ENCODE measurements around the gene RYR1. TPM values are rescaled to one million over a fixed set of nuclear protein-coding genes. Genes with fewer than 3 reads are reported as not detected.

RYR1 gene
- total RNA-seq, 1 donor from 2014 or later, result 0.32 TPM

- Histone ChIP-seq H3K27me3 (ENCODE audit: insufficient read depth, low read length) (peaks cover 5% of the 10 kb centered on the region), H3K4me2 (ENCODE audit: low read length) (no peak overlapping the region), H3K4me1 (ENCODE audit: insufficient read depth, low read length) (no peaks in the 10 kb centered on the region), H4K20me1 (ENCODE audit: insufficient read depth, low read length) (no peaks in the 10 kb centered on the region), H3K4me3 (ENCODE audit: insufficient read depth, low read depth, low read length) (no peak overlapping the region), H2AFZ (ENCODE audit: low read depth, low read length) (no peak overlapping the region), H3K79me2 (ENCODE audit: insufficient read depth, low read length) (no peaks in the 10 kb centered on the region), H3K9me3 (ENCODE audit: insufficient read depth, low read depth, low read length) (no peaks in the 10 kb centered on the region), H3K36me3 (ENCODE audit: insufficient read depth, low read length) (no peaks in the 10 kb centered on the region), H3K9ac (ENCODE audit: low read length) (no peak overlapping the region), H3K27ac (ENCODE audit: low read depth, low read length) (no peak overlapping the region)
- Mint-ChIP-seq H3K4me1 (ENCODE audit: low read depth, unreplicated experiment) (peaks cover 3% of the 10 kb centered on the region), H3K27ac (ENCODE audit: unreplicated experiment) (no peak overlapping the region), H3K9me3 (ENCODE audit: unreplicated experiment) (peaks cover 6% of the 10 kb centered on the region), H3K27me3 (ENCODE audit: low read depth, unreplicated experiment) (peaks cover 24% of the 10 kb centered on the region), H3K4me3 (ENCODE audit: unreplicated experiment) (no peak overlapping the region), H3K36me3 (ENCODE audit: low read depth, unreplicated experiment) (peaks cover 8% of the 10 kb centered on the region)
- DNase-seq (ENCODE audit: low read depth) (no peak), FAIRE-seq (no peak)
- TF ChIP-seq, protein P1, sequence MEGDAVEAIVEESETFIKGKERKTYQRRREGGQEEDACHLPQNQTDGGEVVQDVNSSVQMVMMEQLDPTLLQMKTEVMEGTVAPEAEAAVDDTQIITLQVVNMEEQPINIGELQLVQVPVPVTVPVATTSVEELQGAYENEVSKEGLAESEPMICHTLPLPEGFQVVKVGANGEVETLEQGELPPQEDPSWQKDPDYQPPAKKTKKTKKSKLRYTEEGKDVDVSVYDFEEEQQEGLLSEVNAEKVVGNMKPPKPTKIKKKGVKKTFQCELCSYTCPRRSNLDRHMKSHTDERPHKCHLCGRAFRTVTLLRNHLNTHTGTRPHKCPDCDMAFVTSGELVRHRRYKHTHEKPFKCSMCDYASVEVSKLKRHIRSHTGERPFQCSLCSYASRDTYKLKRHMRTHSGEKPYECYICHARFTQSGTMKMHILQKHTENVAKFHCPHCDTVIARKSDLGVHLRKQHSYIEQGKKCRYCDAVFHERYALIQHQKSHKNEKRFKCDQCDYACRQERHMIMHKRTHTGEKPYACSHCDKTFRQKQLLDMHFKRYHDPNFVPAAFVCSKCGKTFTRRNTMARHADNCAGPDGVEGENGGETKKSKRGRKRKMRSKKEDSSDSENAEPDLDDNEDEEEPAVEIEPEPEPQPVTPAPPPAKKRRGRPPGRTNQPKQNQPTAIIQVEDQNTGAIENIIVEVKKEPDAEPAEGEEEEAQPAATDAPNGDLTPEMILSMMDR (IDR thresholded peaks at IDR 0.05; ENCODE audit: insufficient read depth, low read depth, low read length), result no peak
- no peak for TF ChIP-seq EZH2 (IDR thresholded peaks at IDR 0.05; ENCODE audit: insufficient read depth, low read length)
Observed at GRCh38 chr19:38412961-38413360, 20.5 kb upstream of the RYR1 start.

- H3K4me2 ChIP-seq (ENCODE audit: low read length), result no peak overlapping the region
- no peak overlapping the region for H3K27ac ChIP-seq (ENCODE audit: low read depth, low read length)
- no peaks in the 10 kb centered on the region for H3K36me3 ChIP-seq (ENCODE audit: insufficient read depth, low read length)
- no peaks in the 10 kb centered on the region for H3K9me3 ChIP-seq (ENCODE audit: insufficient read depth, low read depth, low read length)
- peaks cover 8% of the 10 kb centered on the region for H3K27me3 ChIP-seq (ENCODE audit: insufficient read depth, low read length)
- peaks cover 8% of the 10 kb centered on the region for H3K36me3 Mint-ChIP-seq (ENCODE audit: low read depth, unreplicated experiment)
- no peak overlapping the region for H3K4me3 ChIP-seq (ENCODE audit: insufficient read depth, low read depth, low read length)
- TF ChIP-seq EZH2 (IDR thresholded peaks at IDR 0.05; ENCODE audit: insufficient read depth, low read length), result no peak
- TF ChIP-seq, protein P1 (IDR thresholded peaks at IDR 0.05; ENCODE audit: insufficient read depth, low read depth, low read length), result no peak
- no peaks in the 10 kb centered on the region for H3K79me2 ChIP-seq (ENCODE audit: insufficient read depth, low read length)
- H2AFZ ChIP-seq (ENCODE audit: low read depth, low read length), result no peak overlapping the region
- no peak for FAIRE-seq
- no peak overlapping the region for H3K9ac ChIP-seq (ENCODE audit: low read length)
- no peaks in the 10 kb centered on the region for H4K20me1 ChIP-seq (ENCODE audit: insufficient read depth, low read length)
- H3K4me3 Mint-ChIP-seq (ENCODE audit: unreplicated experiment), result no peak overlapping the region
- H3K27me3 Mint-ChIP-seq (ENCODE audit: low read depth, unreplicated experiment), result peaks cover 26% of the 10 kb centered on the region
- DNase-seq (ENCODE audit: low read depth), result no peak
- H3K4me1 ChIP-seq (ENCODE audit: insufficient read depth, low read length), result no peaks in the 10 kb centered on the region
- no peak overlapping the region for H3K27ac Mint-ChIP-seq (ENCODE audit: unreplicated experiment)
- H3K9me3 Mint-ChIP-seq (ENCODE audit: unreplicated experiment), result peaks cover 6% of the 10 kb centered on the region
- H3K4me1 Mint-ChIP-seq (ENCODE audit: low read depth, unreplicated experiment), result peaks cover 3% of the 10 kb centered on the region
Observed at GRCh38 chr19:38413416-38413815, 20.1 kb upstream of the RYR1 start.

GRCh38 chr19:38417146-38417543, 16.3 kb upstream of the RYR1 start:
- Histone ChIP-seq H3K4me2 (ENCODE audit: low read length) (no peak overlapping the region), H4K20me1 (ENCODE audit: insufficient read depth, low read length) (no peaks in the 10 kb centered on the region), H3K4me3 (ENCODE audit: insufficient read depth, low read depth, low read length) (no peak overlapping the region), H3K27ac (ENCODE audit: low read depth, low read length) (no peak overlapping the region), H3K4me1 (ENCODE audit: insufficient read depth, low read length) (no peaks in the 10 kb centered on the region), H3K9ac (ENCODE audit: low read length) (no peak overlapping the region), H2AFZ (ENCODE audit: low read depth, low read length) (no peak overlapping the region), H3K79me2 (ENCODE audit: insufficient read depth, low read length) (no peaks in the 10 kb centered on the region), H3K27me3 (ENCODE audit: insufficient read depth, low read length) (peaks cover 16% of the 10 kb centered on the region), H3K36me3 (ENCODE audit: insufficient read depth, low read length) (no peaks in the 10 kb centered on the region), H3K9me3 (ENCODE audit: insufficient read depth, low read depth, low read length) (no peaks in the 10 kb centered on the region)
- TF ChIP-seq, protein P1 (IDR thresholded peaks at IDR 0.05; ENCODE audit: insufficient read depth, low read depth, low read length), result no peak
- no peak for TF ChIP-seq EZH2 (IDR thresholded peaks at IDR 0.05; ENCODE audit: insufficient read depth, low read length)
- H3K4me1 Mint-ChIP-seq (ENCODE audit: low read depth, unreplicated experiment), result no peaks in the 10 kb centered on the region
- H3K9me3 Mint-ChIP-seq (ENCODE audit: unreplicated experiment), result peaks cover 2% of the 10 kb centered on the region
- no peaks in the 10 kb centered on the region for H3K36me3 Mint-ChIP-seq (ENCODE audit: low read depth, unreplicated experiment)
- peaks cover 38% of the 10 kb centered on the region for H3K27me3 Mint-ChIP-seq (ENCODE audit: low read depth, unreplicated experiment)
- H3K4me3 Mint-ChIP-seq (ENCODE audit: unreplicated experiment), result no peak overlapping the region
- FAIRE-seq, result no peak
- DNase-seq (ENCODE audit: low read depth), result no peak
- H3K27ac Mint-ChIP-seq (ENCODE audit: unreplicated experiment), result no peak overlapping the region

Measured in astrocyte (in vitro differentiated cells and primary cell).